ENCODE measurements around the gene GNE.

DNA sequence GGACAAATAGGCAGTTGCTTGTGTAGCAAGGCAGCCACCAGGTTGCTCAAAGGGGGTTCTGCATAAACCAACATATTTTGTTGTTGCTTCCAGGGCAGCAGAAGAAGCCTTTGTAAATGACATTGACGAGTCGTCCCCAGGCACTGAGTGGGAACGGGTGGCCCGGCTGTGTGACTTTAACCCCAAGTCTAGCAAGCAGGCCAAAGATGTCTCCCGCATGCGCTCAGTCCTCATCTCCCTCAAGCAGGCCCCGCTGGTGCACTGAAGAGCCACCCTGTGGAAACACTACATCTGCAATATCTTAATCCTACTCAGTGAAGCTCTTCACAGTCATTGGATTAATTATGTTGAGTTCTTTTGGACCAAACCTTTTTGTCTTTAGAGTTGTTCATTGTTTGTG, 46.7 kb downstream of the GNE start:
- TF ChIP-seq, protein P1, sequence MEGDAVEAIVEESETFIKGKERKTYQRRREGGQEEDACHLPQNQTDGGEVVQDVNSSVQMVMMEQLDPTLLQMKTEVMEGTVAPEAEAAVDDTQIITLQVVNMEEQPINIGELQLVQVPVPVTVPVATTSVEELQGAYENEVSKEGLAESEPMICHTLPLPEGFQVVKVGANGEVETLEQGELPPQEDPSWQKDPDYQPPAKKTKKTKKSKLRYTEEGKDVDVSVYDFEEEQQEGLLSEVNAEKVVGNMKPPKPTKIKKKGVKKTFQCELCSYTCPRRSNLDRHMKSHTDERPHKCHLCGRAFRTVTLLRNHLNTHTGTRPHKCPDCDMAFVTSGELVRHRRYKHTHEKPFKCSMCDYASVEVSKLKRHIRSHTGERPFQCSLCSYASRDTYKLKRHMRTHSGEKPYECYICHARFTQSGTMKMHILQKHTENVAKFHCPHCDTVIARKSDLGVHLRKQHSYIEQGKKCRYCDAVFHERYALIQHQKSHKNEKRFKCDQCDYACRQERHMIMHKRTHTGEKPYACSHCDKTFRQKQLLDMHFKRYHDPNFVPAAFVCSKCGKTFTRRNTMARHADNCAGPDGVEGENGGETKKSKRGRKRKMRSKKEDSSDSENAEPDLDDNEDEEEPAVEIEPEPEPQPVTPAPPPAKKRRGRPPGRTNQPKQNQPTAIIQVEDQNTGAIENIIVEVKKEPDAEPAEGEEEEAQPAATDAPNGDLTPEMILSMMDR (IDR thresholded peaks at IDR 0.05) = no peak
- TF ChIP-seq POLR2A (IDR thresholded peaks at IDR 0.05) = no peak

Measured in lower leg skin (tissue), 3 donors.